ENCODE results near the gene MED27. TPM values are rescaled to one million over a fixed set of nuclear protein-coding genes. Genes with fewer than 3 reads are reported as not detected.
A peak's percentile ranks its signal among the peaks of the same experiment; 100 is the strongest.

The MED27 gene, protein sequence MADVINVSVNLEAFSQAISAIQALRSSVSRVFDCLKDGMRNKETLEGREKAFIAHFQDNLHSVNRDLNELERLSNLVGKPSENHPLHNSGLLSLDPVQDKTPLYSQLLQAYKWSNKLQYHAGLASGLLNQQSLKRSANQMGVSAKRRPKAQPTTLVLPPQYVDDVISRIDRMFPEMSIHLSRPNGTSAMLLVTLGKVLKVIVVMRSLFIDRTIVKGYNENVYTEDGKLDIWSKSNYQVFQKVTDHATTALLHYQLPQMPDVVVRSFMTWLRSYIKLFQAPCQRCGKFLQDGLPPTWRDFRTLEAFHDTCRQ
- 10 to 100 TPM; 35.4 to 41.9 TPM for total RNA-seq

DNA sequence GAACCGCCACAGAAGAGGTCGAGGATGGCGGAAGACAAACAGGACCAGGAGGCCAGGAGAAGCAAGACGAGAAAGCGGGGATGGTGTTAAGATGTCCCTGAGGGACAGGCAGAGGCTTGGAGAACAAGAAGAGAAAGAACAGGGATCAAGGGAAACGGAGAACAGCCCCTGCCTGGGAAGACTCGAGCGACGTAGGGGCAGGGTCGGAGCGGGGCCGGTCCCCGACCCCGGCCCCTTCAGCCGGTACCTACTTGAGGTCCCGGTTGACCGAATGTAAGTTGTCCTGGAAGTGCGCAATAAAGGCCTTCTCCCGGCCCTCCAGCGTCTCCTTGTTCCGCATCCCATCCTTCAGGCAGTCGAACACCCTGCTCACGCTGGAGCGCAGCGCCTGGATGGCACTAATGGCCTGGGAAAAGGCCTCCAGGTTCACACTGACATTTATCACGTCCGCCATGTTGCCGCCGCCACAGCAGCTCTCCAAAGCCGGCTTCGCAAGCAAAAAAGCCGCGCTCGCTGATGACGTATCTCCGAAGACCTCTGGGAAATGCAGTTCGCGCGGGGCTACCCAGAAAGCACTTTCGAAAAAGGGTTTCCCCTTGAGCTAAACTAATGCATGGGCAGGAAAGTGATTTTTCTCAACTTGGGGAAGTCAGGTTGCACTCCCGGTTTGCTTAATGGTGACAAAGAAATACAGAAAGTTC lies at the start of gene MED27:
MED27 (minus strand) TSS at position 477 of the 701 bp plus-strand sequence; CDS start at position 454, 23 bp downstream.
- Mint-ChIP-seq H3K27ac (peak within 1 kb of the TSS; percentile 76 to 95), H3K9me3 (no peaks in the 10 kb centered on the region), H3K27me3 (no peaks in the 10 kb centered on the region), H3K36me3 (peaks cover 20% of the 10 kb centered on the region), H3K4me1 (ENCODE audit: low read depth in 2 of 2) (peaks cover 33 to 35% of the 10 kb centered on the region in 2 donors), H3K4me3 (peak within 1 kb of the TSS; percentile 99)
- peak; percentile 95 to 97 for ATAC-seq
- peak; percentile 93 for DNase-seq (ENCODE audit: low spot score)

DNA sequence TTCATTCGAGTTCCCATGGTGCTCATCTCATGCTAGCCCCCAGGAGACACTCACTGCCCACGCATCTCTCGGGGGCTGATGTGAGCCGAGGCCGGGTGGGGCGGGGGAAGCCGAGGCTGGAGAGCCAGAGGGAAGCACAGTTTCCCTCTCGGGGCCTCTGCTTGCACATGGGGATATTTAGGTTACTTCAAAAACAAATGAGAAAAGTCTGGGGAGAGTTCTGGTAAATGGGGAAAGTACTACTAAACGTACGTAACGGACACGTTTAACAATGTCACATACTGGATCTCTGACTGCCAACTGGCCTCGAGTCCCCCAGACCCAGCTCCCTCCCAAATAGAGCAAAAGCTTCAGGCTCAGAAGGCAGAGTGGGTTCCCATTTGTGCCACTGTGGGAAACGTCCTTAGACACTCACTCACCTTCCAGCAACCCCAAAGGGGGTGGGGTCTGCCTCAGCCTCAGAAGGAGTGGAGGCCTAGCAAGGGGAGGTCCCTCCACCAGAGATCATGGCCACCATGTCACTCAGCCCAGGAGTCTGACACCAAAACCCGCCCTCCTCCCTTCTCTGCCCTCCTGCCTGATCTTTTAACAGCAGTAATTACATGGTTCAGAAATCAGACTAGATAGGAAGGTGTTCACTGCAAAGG lies 48.3 kb upstream of the MED27 start:
- Mint-ChIP-seq H3K27me3 (peaks cover 47 to 56% of the 10 kb centered on the region in 2 donors), H3K9me3 (no peaks in the 10 kb centered on the region), H3K27ac (no peak overlapping the region)

GRCh38 chr9:132126680-132127236 lies 47.1 kb upstream of the MED27 start:
- peaks cover 55% of the 10 kb centered on the region in 2 donors for H3K27me3 Mint-ChIP-seq
- no peaks in the 10 kb centered on the region for H3K9me3 Mint-ChIP-seq
- no peak overlapping the region for H3K27ac Mint-ChIP-seq

More for the DNA sequence above, 48.3 kb upstream of the MED27 start:
- H3K36me3 Mint-ChIP-seq = no peaks in the 10 kb centered on the region
- H3K4me3 Mint-ChIP-seq = no peak overlapping the region
- DNase-seq (ENCODE audit: low spot score) (no peak), ATAC-seq (no peak)
- peaks cover 9 to 11% of the 10 kb centered on the region in 2 donors for H3K4me1 Mint-ChIP-seq (ENCODE audit: low read depth in 2 of 2)

DNA sequence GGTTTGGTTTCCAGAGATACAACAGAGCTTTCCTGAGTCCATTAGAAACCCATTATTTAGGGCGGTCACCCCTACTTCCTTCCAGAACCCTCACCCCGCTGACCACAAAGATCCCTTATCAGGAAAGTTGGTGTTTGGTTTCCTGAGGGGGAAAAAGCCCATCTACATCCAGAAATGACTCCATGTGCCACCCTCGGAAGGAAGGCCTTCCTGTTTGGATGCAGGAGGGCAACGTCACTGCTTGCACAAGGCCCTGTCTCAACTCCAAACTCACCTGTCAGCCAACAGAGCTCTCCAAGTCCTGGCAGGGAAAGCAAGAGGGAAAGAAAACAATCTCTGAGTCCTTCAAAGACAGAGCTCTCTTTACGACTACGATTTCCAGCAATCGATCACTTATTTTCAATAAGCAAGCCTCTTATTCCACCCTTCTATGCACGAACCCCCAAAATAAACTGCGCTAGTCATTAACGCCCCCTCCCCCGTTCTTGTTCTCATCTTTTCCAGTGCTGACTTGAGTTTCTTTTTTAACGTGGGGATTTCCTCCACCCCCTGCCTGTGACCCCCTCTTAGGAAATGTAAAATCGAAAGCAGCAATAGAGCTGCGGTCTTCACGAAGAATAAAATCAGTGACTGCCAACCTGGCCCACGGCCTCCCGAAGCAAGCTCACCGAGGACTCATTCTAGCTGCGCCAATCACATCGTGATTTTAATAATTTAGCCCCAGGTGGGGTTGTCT lies 46.4 kb upstream of the MED27 start:
- Mint-ChIP-seq H3K4me1 (ENCODE audit: low read depth in 2 of 2) (peaks cover 9 to 11% of the 10 kb centered on the region in 2 donors), H3K27me3 (peaks cover 55 to 58% of the 10 kb centered on the region in 2 donors), H3K4me3 (peak overlapping the region; percentile 70), H3K36me3 (no peaks in the 10 kb centered on the region), H3K9me3 (no peaks in the 10 kb centered on the region), H3K27ac (no peak overlapping the region)
- no peak for DNase-seq (ENCODE audit: low spot score)
- peak; percentile 50 to 69 for ATAC-seq

More at GRCh38 chr9:132126680-132127236, 47.1 kb upstream of the MED27 start:
- ATAC-seq (no peak), DNase-seq (ENCODE audit: low spot score) (no peak)
- peaks cover 9 to 11% of the 10 kb centered on the region in 2 donors for H3K4me1 Mint-ChIP-seq (ENCODE audit: low read depth in 2 of 2)
- H3K4me3 Mint-ChIP-seq = peak overlapping the region; percentile 70
- no peaks in the 10 kb centered on the region for H3K36me3 Mint-ChIP-seq

- no peak overlapping the region for H3K27ac Mint-ChIP-seq
- H3K27me3 Mint-ChIP-seq = peaks cover 48 to 61% of the 10 kb centered on the region in 2 donors
Measured at GRCh38 chr9:132125361-132125760, 45.7 kb upstream of the MED27 start.

GRCh38 chr9:132124800-132125199 lies 45.1 kb upstream of the MED27 start:
- Mint-ChIP-seq H3K36me3 (no peaks in the 10 kb centered on the region), H3K4me3 (no peak overlapping the region), H3K27ac (no peak overlapping the region), H3K9me3 (no peaks in the 10 kb centered on the region), H3K4me1 (ENCODE audit: low read depth in 2 of 2) (peaks cover 9 to 11% of the 10 kb centered on the region in 2 donors), H3K27me3 (peaks cover 46 to 64% of the 10 kb centered on the region in 2 donors)
- ATAC-seq (no peak), DNase-seq (ENCODE audit: low spot score) (no peak)

More at GRCh38 chr9:132125361-132125760, 45.7 kb upstream of the MED27 start:
- DNase-seq (ENCODE audit: low spot score) (no peak), ATAC-seq (no peak)
- Mint-ChIP-seq H3K4me1 (ENCODE audit: low read depth in 2 of 2) (peaks cover 9 to 11% of the 10 kb centered on the region in 2 donors), H3K4me3 (no peak overlapping the region), H3K9me3 (no peaks in the 10 kb centered on the region), H3K36me3 (no peaks in the 10 kb centered on the region)

DNA sequence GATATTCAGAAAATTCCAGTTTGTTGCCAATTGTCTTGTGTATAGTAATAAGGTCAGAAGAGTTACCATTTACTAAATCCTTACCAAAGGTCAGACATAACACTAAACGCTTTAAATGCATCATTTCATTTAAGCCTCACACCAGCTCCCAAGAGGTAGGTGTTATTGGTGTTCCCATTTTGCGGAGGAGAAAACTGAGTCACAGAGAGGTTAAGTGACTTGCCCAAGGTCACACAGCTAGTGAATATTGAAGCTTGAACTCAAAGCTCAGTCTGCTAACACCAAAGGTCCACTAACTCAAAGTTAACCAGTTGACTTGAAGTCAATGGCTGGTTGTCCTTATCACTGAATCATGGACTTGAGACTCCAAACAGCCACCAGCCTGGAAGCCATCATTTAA lies 41.4 kb upstream of the MED27 start:
- Mint-ChIP-seq H3K27me3 (peaks cover 52 to 85% of the 10 kb centered on the region in 2 donors), H3K9me3 (no peaks in the 10 kb centered on the region), H3K36me3 (no peaks in the 10 kb centered on the region), H3K27ac (no peak overlapping the region), H3K4me1 (ENCODE audit: low read depth in 2 of 2) (peaks cover 3 to 5% of the 10 kb centered on the region in 2 donors), H3K4me3 (no peak overlapping the region)
- no peak for ATAC-seq
- no peak for DNase-seq (ENCODE audit: low spot score)

DNA sequence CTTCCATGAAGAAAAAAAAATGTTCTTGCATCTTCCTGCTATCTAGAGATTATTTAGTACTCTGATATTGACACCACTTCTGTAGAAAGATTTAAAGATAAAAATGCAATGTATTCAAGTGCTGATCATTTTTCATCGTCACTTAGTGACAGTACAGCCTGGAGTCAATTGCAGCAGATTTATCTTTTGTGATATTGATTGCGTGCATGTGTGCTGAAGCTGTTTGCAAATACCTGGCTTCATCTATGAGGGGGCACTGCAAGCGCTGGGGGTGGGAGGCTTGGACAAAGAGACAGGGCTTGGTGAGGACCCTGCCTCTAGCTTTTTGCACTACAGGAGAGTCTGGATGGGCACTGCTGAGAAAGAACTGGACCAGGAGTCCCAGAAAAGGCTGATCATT lies 38.0 kb upstream of the MED27 start:
- Mint-ChIP-seq H3K27me3 (peaks cover 38 to 61% of the 10 kb centered on the region in 2 donors), H3K36me3 (no peaks in the 10 kb centered on the region), H3K27ac (no peak overlapping the region), H3K4me1 (ENCODE audit: low read depth in 2 of 2) (peaks cover 0 to 6% of the 10 kb centered on the region in 2 donors), H3K4me3 (no peak overlapping the region), H3K9me3 (no peaks in the 10 kb centered on the region)
- no peak for ATAC-seq
- DNase-seq (ENCODE audit: low spot score) = no peak

DNA sequence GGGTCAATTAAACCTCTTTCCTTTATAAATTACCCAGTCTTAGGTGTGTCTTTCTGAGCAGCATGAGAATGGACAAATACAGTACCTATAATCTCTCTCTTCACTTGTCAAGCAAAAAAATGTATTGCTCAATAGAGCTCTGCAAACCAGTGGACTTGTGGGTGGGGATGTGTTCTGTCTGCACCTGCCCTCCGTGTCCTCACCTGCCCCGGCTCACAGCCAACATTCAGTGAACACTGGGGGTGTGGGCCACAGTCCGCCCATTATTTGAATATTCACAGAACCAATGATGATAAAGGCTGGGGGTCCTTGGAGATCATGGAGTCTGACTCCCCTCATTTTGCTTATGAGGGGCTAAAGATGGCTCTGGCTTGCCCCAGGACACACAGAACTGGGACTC lies 36.9 kb upstream of the MED27 start:
- H3K27me3 Mint-ChIP-seq = peaks cover 33 to 61% of the 10 kb centered on the region in 2 donors
- no peaks in the 10 kb centered on the region for H3K9me3 Mint-ChIP-seq
- DNase-seq (ENCODE audit: low spot score) (no peak), ATAC-seq (no peak)
- H3K36me3 Mint-ChIP-seq = no peaks in the 10 kb centered on the region
- no peak overlapping the region for H3K27ac Mint-ChIP-seq
- no peak overlapping the region for H3K4me3 Mint-ChIP-seq
- peaks cover 0 to 6% of the 10 kb centered on the region in 2 donors for H3K4me1 Mint-ChIP-seq (ENCODE audit: low read depth in 2 of 2)

- peak; percentile 68 to 73 for ATAC-seq
- Mint-ChIP-seq H3K27ac (no peak overlapping the region), H3K27me3 (peaks cover 41 to 64% of the 10 kb centered on the region in 2 donors), H3K9me3 (no peaks in the 10 kb centered on the region), H3K36me3 (no peaks in the 10 kb centered on the region), H3K4me1 (ENCODE audit: low read depth in 2 of 2) (peaks cover 0 to 6% of the 10 kb centered on the region in 2 donors), H3K4me3 (no peak overlapping the region)
- DNase-seq (ENCODE audit: low spot score) = no peak
Measured at GRCh38 chr9:132114102-132114707, 34.5 kb upstream of the MED27 start.

DNA sequence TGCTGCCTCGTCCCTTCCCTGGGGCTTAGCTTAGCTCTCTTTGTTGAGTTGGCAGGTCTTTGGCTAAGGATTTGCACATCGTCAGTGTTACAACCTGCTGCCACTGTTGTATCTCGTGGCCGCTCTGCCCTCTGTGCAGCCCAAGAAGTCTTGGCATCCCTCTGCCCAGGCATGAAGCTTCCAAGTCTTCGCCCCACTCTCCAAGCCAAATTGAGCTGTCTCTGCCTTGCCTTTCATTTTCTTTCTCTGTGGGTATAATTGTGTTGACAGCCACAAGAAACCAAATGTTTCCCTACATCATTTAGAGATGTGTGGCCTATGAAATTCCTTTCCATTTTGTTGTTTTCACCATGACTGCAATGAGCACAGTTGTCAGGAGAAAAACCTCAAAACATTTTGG lies 29.6 kb upstream of the MED27 start:
- H3K4me3 Mint-ChIP-seq = no peak overlapping the region
- DNase-seq (ENCODE audit: low spot score) (no peak), ATAC-seq (no peak)
- H3K9me3 Mint-ChIP-seq = no peaks in the 10 kb centered on the region
- peaks cover 22 to 41% of the 10 kb centered on the region in 2 donors for H3K27me3 Mint-ChIP-seq
- no peaks in the 10 kb centered on the region for H3K36me3 Mint-ChIP-seq
- peaks cover 0 to 6% of the 10 kb centered on the region in 2 donors for H3K4me1 Mint-ChIP-seq (ENCODE audit: low read depth in 2 of 2)
- H3K27ac Mint-ChIP-seq = no peak overlapping the region

GRCh38 chr9:132108728-132109127 lies 29.1 kb upstream of the MED27 start:
- H3K27me3 Mint-ChIP-seq = peaks cover 20 to 35% of the 10 kb centered on the region in 2 donors
- ATAC-seq = no peak
- H3K4me1 Mint-ChIP-seq (ENCODE audit: low read depth in 2 of 2) = peaks cover 0 to 1% of the 10 kb centered on the region in 2 donors
- H3K9me3 Mint-ChIP-seq = no peaks in the 10 kb centered on the region
- DNase-seq (ENCODE audit: low spot score) = no peak
- H3K4me3 Mint-ChIP-seq = no peak overlapping the region
- H3K36me3 Mint-ChIP-seq = no peaks in the 10 kb centered on the region
- H3K27ac Mint-ChIP-seq = no peak overlapping the region

Measured in natural killer cell treated with Interleukin-12 subunit alpha and Interleukin-12 subunit beta and Interleukin-15 and Interleukin-18, amount 100 ng/mL, for 72 hours (primary cell).